HG02973 (cell line): ENCODE measurements around the gene MOGAT1.

Source experiments
- ATAC-seq: cut with Tn5 transposase; IDR thresholded peaks from one replicate; pipeline ENCODE4 v1.9.1; 2021; ENCODE audit warnings: moderate library complexity; ENCODE audit not compliant: unreplicated experiment

MOGAT1 gene, protein sequence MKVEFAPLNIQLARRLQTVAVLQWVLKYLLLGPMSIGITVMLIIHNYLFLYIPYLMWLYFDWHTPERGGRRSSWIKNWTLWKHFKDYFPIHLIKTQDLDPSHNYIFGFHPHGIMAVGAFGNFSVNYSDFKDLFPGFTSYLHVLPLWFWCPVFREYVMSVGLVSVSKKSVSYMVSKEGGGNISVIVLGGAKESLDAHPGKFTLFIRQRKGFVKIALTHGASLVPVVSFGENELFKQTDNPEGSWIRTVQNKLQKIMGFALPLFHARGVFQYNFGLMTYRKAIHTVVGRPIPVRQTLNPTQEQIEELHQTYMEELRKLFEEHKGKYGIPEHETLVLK

GRCh38 chr2:222671259-222672067, at the start of gene MOGAT1:
MOGAT1 (plus strand) TSS chr2:222671658; CDS start chr2:222671786, 128 bp downstream.
- no peak for ATAC-seq

- no peak for ATAC-seq
Measured at GRCh38 chr2:222621893-222622292, 49.6 kb upstream of the MOGAT1 start.

- ATAC-seq: no peak
Measured at GRCh38 chr2:222622910-222623309, 48.5 kb upstream of the MOGAT1 start.

DNA sequence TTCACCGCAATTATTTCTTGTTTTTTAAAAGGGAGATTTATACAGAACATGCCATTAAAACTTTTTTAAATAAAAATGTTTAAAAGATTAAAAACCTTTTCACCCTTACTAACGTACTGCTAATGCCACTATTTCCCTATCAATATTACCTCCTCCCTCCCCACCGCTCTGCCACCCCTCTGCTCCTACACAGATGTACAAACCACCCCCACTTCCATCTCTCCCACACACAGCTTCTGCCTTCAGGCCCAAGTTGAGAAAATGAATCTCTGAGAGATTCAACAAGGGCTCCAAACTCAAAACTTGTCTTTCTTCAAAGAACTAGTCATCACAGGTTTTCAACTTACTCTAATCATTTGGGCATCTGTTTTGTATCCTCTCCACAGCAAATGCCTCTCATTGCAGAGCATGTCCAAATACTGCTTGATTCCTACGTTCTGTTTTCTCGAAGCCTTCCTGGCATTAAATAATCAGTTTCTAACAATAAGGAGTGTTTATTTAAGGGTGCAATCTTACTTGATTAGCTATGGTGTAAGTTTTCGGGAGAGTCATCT, 47.6 kb upstream of the MOGAT1 start:
- ATAC-seq: no peak

GRCh38 chr2:222627764-222628163, 43.7 kb upstream of the MOGAT1 start:
- ATAC-seq: no peak

DNA sequence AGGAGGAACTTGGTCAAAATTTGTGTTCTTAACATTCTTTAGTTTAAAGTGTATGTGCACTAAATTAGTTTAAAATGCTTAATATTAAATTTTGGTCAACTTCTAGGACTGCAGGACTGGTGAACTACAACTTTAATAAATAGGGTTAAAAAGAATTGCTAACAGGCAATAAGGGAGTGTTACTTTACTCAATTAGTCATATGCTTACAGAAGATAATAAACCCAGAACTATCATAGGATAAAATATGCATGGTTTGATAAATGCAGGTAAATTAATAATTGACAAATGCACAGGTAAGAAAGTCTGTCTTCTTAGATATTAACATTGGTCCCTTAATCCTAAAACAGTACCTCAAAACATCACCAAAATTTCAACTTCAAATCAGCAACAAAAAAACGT, 36.2 kb upstream of the MOGAT1 start:
- ATAC-seq: no peak

DNA sequence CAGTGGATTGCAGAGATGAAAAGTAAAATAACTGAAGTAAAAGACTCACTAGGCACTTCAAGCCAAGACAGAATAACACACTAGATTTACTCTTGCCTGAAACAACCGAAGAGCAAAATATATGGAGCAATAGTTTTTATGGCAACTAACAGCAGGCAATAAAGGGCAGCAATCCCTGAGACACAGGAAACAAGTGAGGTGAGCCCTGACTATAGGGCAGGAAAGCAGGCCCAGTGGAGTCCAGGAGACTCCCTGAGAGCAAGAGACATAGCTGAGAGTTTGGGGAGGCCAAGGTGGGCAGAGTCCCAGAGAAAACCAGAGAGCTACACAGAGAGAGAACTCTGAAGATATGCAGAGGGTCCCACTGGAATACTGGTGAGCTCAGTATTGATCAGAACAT, 34.4 kb upstream of the MOGAT1 start:
- no peak for ATAC-seq

- ATAC-seq: no peak
Measured at GRCh38 chr2:222641336-222641735, 30.1 kb upstream of the MOGAT1 start.

- ATAC-seq: no peak
Measured at GRCh38 chr2:222643134-222643533, 28.3 kb upstream of the MOGAT1 start.

DNA sequence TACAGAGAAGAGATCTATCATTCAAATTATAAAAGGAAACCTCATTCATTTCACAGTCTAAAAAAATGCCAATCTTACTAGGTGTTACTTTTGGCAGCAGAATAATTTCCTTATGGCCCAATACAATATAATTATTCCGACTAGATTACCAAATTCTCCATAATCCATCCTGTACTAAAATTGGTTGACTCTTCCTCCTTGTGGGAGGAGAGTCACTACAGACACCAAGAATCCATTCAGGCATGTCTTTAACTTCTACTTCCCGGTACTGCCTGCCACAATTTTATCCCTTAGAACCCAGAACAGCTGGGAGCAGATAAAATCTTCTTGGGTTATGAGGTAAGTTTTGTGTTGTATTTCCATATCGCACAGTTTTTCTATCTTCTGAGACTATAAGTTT, 25.4 kb upstream of the MOGAT1 start:
- ATAC-seq: no peak

- no peak for ATAC-seq
Measured at GRCh38 chr2:222649801-222650200, 21.7 kb upstream of the MOGAT1 start.

DNA sequence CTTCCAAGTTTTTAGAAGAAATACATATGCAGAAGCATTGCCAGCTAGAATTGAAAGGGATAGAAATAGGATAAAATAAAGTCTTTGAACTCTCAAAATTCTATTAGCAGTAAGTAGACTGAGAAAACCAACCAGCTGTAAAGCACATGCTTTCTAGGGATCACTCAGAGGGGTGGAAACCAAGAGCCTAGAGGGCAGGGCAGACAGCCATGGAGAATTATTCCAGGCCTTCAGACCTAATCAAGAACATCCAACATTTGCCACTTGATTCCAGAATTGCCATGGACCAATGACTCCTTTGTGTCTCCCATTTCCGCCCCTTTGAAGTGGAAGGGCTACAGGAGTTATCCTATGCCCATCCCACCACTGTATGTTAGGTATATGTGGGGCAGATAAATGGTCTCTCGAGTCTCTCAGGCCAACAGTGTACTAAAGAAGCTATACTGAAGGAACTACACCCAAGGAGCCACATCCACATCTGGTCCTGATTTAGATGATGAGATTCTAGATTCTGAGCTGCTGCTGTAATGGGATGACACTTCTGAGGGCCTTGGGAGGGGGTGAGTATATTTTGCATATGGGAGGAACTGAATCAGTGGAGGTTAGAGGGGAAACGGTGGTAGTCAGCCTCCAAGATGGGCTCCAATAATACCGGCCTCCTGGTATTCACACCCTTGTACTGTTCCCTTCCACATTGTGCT, 19.6 kb upstream of the MOGAT1 start:
- no peak for ATAC-seq

DNA sequence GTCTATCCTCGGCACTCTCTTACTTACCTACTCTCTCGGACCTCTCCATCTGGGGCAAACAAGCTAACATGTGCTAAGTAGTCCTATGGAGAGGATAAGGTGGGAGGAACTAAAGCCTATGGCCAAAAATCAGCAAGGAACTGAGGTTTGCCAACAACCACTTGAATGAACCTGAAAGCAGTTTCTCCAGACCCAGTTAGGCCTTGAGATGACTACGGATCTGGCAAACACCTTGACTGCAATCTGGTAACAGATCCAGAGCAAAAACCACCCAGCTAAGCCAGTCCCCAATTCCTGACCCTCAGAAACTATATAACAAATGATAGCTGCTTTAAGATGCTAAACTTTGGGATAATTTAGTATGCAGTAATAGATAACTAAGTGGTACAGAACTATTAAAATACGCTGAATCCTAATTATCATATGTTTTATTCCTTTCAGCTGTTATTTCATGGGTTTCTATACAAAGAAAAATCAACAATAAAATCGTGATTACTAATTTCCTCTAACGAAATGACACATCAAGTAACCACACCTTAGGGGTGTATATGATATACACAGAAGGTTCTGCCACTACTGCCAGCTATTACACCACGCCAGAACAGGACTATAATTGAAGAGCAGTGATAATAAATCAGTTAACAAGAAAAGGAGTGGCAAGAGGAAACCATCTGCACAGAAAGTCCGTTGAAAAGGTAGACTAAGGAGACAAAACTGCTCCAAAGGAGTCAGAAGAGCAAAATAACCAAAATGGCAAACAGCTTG, 18.8 kb upstream of the MOGAT1 start:
- ATAC-seq: no peak

GRCh38 chr2:222653280-222653679, 18.2 kb upstream of the MOGAT1 start:
- no peak for ATAC-seq

DNA sequence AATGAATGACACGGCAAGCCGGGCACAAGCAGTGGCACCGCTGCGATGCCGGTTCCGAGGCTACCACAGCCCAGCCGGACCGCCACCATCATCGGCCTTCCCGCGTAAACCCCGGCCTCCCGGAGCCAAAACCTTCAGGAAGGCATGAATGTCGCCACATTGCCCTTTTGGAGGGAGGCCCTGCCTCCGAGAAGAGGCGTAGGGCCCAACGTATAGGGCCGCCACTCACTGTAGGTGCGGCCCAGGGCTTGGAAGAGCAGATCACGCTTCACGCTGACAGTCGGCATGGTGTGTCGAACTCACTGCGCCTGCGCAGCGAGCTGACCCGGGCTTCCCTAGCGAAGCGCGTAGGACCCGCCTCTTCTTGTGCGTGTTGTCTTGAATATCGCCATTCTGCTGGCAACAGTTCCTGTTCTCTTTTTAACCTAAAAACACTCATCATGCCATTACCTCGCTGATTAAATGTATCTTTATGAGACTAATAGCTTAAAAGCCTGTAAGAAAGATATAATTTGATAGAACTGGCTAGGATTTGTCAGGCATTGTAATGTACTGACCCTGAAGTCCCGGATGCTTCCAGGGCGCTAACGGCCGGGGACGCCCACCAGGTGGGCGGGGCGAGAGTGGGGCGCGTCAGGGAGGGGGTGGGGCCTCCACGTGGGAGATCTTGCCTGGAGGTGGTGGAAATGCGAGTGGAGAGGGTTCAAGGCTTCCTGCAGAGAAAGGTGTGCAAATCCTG, 15.5 kb upstream of the MOGAT1 start, which contains the start of gene FARSB:
Gene FARSB (minus strand): TSS at position 306 of the 739 bp plus-strand sequence. CDS start 19 bp downstream, at position 287.
- ATAC-seq: peak; percentile 87

- peak; percentile 27 for ATAC-seq
Measured at GRCh38 chr2:222656526-222657446, 14.7 kb upstream of the MOGAT1 start.

DNA sequence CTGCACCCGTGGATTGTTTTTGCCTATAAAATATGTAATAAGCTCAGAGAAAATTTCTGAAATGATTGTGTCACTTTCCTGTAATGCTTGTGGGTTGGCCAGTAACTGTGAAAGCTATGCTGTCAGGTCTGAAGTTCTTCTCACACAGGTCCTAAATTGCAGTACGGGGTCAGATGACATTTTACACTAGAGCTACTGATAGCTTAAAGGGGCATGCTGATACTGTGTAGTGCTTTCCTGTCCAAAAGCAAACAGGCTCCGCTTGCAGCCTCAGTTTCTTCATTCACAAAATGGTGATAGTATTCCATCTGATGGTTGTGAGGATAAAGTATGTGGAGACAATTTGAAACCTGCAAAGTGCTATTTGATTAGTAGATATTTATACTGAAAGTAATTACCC, 8.0 kb upstream of the MOGAT1 start:
- no peak for ATAC-seq

DNA sequence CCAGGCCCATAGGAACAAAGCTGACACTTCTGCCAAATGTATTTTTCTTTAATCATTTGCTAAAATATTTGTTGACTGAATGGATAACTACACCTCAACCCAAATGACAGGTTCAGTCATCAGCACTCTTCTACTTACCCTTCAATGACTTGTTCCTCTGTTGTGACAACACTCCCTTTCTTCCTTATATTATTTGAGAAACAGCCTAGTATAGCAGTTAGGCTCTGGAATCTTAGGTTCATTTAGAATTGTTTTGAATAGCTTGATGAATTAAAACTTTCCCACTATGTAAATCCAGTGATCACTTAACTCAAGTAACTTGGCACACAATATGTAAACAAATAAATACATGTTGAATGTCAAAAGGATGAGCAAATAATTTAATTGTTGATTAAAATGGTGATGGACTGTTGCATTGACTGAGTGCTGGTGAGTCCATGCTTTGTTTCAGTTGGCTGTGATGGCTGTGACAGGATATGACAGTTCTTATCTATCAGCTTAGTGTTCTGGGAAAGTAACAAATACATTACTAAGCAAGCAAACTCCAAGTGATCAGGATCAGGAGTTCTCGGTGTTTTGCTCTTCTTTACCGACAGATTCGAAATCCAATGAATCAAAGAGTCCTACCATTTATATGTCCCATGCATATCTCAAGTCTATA, 2.8 kb upstream of the MOGAT1 start:
- peak; percentile 26 for ATAC-seq
